ENCODE data around the gene DNAH2. TPM values are rescaled to one million over a fixed set of nuclear protein-coding genes. Genes with fewer than 3 reads are reported as not detected.

DNAH2 gene
- total and polyA plus RNA-seq, 9 of the 15 experiments (the other 6 are each of a cell fraction or from before 2014, with no cell fraction given) = 0.03 TPM; not detected in 8

- no peak for FAIRE-seq
Observed at GRCh38 chr17:7763919-7764318, 46.4 kb downstream of the DNAH2 start.

More at GRCh38 chr17:7763919-7764318, 46.4 kb downstream of the DNAH2 start:
- BruUV-seq (replicated peaks) = no TSS peak
- Histone ChIP-seq H3K27me3 (ENCODE audit: control insufficient read depth in 2 of 2, insufficient read depth in 2 of 2, low read length in 2 of 2) (peaks cover 18 to 55% of the 10 kb centered on the region in 2 experiments), H3K9ac (ENCODE audit: insufficient read depth in 1 of 2, low read depth in 2 of 2, low read length in 2 of 2) (peak overlapping the region in 1 of 2 experiments; percentile 17; a peak in 1 of 4 replicates), H4K20me1 (replicated peaks; ENCODE audit: control insufficient read depth, insufficient read depth, low read length) (no peaks in the 10 kb centered on the region), H3K4me2 (ENCODE audit: insufficient read depth, low read length) (no peak overlapping the region), H3K79me2 (ENCODE audit: control insufficient read depth, insufficient read depth, low read length) (no peaks in the 10 kb centered on the region), H3K36me3 (ENCODE audit: control insufficient read depth, insufficient read depth, low read length) (no peaks in the 10 kb centered on the region), H2AFZ (ENCODE audit: low read depth, low read length) (no peak overlapping the region), H3K27ac (ENCODE audit: extremely low read depth, low read depth, low read length) (no peak overlapping the region), H3K4me3 (no peak overlapping the region), H3K4me1 (replicated peaks in 1 of 2; ENCODE audit: control insufficient read depth in 2 of 2, insufficient read depth in 2 of 2, low read length in 2 of 2) (peaks cover 0 to 5% of the 10 kb centered on the region in 2 experiments; a peak in 2 of 5 replicates), H3K9me3 (replicated peaks; ENCODE audit: control insufficient read depth, insufficient read depth, low read depth, low read length) (no peaks in the 10 kb centered on the region), H3K9me1 (ENCODE audit: control insufficient read depth, insufficient read depth, low read length) (no peaks in the 10 kb centered on the region)
- no peak for ATAC-seq
- 9% methylated on average over 9 of the region's 16 CpGs for WGBS (ENCODE audit: insufficient coverage, low coverage, missing lambda C conversion rate)
- TF ChIP-seq, protein P1, sequence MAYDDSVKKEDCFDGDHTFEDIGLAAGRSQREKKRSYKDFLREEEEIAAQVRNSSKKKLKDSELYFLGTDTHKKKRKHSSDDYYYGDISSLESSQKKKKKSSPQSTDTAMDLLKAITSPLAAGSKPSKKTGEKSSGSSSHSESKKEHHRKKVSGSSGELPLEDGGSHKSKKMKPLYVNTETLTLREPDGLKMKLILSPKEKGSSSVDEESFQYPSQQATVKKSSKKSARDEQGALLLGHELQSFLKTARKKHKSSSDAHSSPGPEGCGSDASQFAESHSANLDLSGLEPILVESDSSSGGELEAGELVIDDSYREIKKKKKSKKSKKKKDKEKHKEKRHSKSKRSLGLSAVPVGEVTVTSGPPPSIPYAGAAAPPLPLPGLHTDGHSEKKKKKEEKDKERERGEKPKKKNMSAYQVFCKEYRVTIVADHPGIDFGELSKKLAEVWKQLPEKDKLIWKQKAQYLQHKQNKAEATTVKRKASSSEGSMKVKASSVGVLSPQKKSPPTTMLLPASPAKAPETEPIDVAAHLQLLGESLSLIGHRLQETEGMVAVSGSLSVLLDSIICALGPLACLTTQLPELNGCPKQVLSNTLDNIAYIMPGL (CRISPR knock-in tag; IDR thresholded peaks at IDR 0.05) = no peak
- TF ChIP-seq ZNF140 (CRISPR knock-in tag; IDR thresholded peaks at IDR 0.05) (no peak), EP300 (IDR thresholded peaks at IDR 0.05; ENCODE audit: low read length) (no peak), ZNF75A (CRISPR knock-in tag; IDR thresholded peaks at IDR 0.05) (no peak), ZNF354B (CRISPR knock-in tag; IDR thresholded peaks at IDR 0.05) (no peak), FOXJ3 (CRISPR knock-in tag; IDR thresholded peaks at IDR 0.05) (no peak), ZFP36 (IDR thresholded peaks at IDR 0.05; ENCODE audit: low read depth, low read length, partially characterized antibody) (no peak), CAMTA2 (CRISPR knock-in tag; conservative IDR thresholded peaks at IDR 0.05) (no peak), TAF15 (IDR thresholded peaks at IDR 0.05; ENCODE audit: low read depth, low read length) (no peak), ASH1L (IDR thresholded peaks at IDR 0.05; ENCODE audit: borderline replicate concordance, low read depth, partially characterized antibody) (no peak), FOXA1 (IDR thresholded peaks at IDR 0.05; ENCODE audit: borderline replicate concordance) (no peak), ZZZ3 (IDR thresholded peaks at IDR 0.05) (no peak), FUS (optimal IDR thresholded peaks at IDR 0.05; ENCODE audit: low read depth, low read length) (no peak), TSC22D4 (tag; IDR thresholded peaks at IDR 0.05) (no peak)
- in situ Hi-C loops (cut with MboI) (no loop called here), intact Hi-C loops (cut with micrococcal nuclease) (no loop called here)
- no peak for DNase-seq (ENCODE audit: extremely low read depth in 1 of 4, low spot score in 3 of 4)
- ChIA-PET CTCF (ENCODE audit: low intra/inter-chr PET ratio) (no interaction called here), POLR2A (interaction anchor here (0.8 kb wide), 1 partner anchor 77 kb away, joined by 3 read pairs; the partner anchor contains the start of gene TP53)

Data from K562 (cell line).